Measurements from ENCODE around the gene URB1. TPM values are rescaled to one million over a fixed set of nuclear protein-coding genes. Genes with fewer than 3 reads are reported as not detected.
A peak's percentile ranks its signal among the peaks of the same experiment; 100 is the strongest.

The URB1 gene
- total RNA-seq, 4 donors from 2014 or later, result 23.3 to 37.4 (median 24.9) TPM

DNA sequence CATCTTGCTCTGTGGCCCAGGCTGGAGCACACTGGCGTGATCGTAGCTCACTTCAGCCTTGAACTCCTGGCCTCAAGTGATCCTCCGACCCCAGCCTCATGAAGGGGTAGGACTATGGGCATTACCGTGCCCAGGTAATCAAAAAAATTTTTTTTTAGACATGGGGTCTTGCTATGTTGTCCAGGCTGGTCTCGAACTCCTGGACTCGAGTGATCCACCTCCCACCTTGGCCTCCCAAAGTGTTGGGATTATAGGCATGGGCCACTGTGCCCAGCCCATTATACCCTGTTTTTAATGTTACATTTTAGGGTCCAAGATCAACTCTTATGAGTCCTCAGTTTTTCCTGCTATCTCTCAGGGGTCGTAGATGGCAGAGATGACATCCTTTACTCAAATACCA, 87.8 kb downstream of the URB1 start:
- intact Hi-C loops (cut with DNase I; ENCODE audit: low total_unique reads), result no loop called here

GRCh38 chr21:32303385-32303784, 89.4 kb downstream of the URB1 start:
- no peak overlapping the region for H3K4me3 ChIP-seq (ENCODE audit: low read depth, poor library complexity, severe bottlenecking)
- no peak for DNase-seq (ENCODE audit: low spot score in 2 of 2)
- TF ChIP-seq, protein P1, sequence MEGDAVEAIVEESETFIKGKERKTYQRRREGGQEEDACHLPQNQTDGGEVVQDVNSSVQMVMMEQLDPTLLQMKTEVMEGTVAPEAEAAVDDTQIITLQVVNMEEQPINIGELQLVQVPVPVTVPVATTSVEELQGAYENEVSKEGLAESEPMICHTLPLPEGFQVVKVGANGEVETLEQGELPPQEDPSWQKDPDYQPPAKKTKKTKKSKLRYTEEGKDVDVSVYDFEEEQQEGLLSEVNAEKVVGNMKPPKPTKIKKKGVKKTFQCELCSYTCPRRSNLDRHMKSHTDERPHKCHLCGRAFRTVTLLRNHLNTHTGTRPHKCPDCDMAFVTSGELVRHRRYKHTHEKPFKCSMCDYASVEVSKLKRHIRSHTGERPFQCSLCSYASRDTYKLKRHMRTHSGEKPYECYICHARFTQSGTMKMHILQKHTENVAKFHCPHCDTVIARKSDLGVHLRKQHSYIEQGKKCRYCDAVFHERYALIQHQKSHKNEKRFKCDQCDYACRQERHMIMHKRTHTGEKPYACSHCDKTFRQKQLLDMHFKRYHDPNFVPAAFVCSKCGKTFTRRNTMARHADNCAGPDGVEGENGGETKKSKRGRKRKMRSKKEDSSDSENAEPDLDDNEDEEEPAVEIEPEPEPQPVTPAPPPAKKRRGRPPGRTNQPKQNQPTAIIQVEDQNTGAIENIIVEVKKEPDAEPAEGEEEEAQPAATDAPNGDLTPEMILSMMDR (IDR thresholded peaks at IDR 0.05), result no peak
- TF ChIP-seq POLR2A (IDR thresholded peaks at IDR 0.05), result no peak
- WGBS, 2 donors, result 96 to 100% methylated on average over 1 of the region's 1 CpG
- intact Hi-C loops (cut with DNase I; ENCODE audit: low total_unique reads), result no loop called here

More for the DNA sequence above, 87.8 kb downstream of the URB1 start:
- no peak overlapping the region for H3K4me3 ChIP-seq (ENCODE audit: low read depth, poor library complexity, severe bottlenecking)
- WGBS, 2 donors, result 95 to 96% methylated on average over 7 of the region's 7 CpGs
- no peak for DNase-seq (ENCODE audit: low spot score in 2 of 2)
- TF ChIP-seq POLR2A (IDR thresholded peaks at IDR 0.05), result no peak
- TF ChIP-seq, protein P1 (IDR thresholded peaks at IDR 0.05), result no peak

DNA sequence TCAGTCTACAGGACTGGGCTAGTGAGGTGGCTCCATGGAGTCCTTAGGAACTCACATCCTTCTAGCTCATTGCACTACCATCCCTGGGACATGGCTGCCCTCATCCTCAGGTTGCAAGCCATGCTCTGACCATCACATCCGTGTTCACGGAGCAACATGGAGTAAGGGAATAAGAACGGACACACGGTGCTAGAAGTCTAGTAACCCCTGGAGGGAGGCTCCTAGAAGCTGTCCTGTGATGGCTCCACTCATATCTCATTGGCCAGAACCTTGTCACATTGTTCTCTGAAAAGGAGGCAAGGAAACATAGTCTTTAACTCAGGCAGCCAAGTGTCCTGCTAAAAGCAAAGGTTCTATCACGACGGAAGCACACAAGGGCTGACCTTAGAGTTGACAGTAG, 90.3 kb downstream of the URB1 start:
- intact Hi-C loops (cut with DNase I; ENCODE audit: low total_unique reads), result no loop called here
- peak in 1 of 2 donors; percentile 57 for DNase-seq (ENCODE audit: low spot score in 2 of 2)
- no peak for TF ChIP-seq POLR2A (IDR thresholded peaks at IDR 0.05)
- TF ChIP-seq, protein P1 (IDR thresholded peaks at IDR 0.05), result no peak
- H3K4me3 ChIP-seq (ENCODE audit: low read depth, poor library complexity, severe bottlenecking), result no peak overlapping the region
- WGBS, 2 donors, result 92 to 96% methylated on average over 6 of the region's 6 CpGs

GRCh38 chr21:32301596-32301995, 91.2 kb downstream of the URB1 start:
- DNase-seq (ENCODE audit: low spot score in 2 of 2), result no peak
- intact Hi-C loops (cut with DNase I; ENCODE audit: low total_unique reads), result no loop called here
- 95 to 96% methylated on average over 2 of the region's 2 CpGs for WGBS, 2 donors
- TF ChIP-seq, protein P1 (IDR thresholded peaks at IDR 0.05), result no peak
- no peak for TF ChIP-seq POLR2A (IDR thresholded peaks at IDR 0.05)
- no peak overlapping the region for H3K4me3 ChIP-seq (ENCODE audit: low read depth, poor library complexity, severe bottlenecking)

DNA sequence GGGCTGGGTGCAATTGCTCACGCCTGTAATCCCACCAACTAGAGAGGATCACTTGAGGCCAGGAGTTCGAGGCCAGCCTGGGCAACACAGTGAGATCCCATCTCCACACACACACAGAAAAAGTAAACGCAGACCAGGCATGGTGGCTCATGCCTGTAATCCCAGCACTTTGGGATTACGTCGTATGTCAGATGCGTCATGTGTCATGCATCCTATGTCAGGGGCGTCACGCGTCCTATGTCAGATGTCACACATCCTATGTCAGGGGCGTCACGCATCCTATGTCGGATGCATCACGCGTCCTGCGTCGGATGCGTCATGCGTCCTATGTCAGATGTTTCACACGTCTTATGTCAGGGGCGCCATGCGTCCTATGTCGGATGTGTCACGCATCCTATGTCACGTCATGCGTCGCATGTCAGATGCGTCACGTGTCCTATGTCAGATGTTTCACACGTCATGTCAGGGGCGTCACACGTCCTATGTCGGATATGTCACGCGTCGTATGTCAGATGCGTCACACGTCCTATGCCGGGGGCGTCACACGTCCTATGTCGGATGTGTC, 92.6 kb downstream of the URB1 start:
- intact Hi-C loops (cut with DNase I; ENCODE audit: low total_unique reads), result no loop called here
- H3K4me3 ChIP-seq (ENCODE audit: low read depth, poor library complexity, severe bottlenecking), result no peak overlapping the region
- 90 to 93% methylated on average over 41 of the region's 41 CpGs for WGBS, 2 donors
- peak in 1 of 2 donors; percentile 72 for DNase-seq (ENCODE audit: low spot score in 2 of 2)
- TF ChIP-seq, protein P1 (IDR thresholded peaks at IDR 0.05), result no peak
- TF ChIP-seq POLR2A (IDR thresholded peaks at IDR 0.05), result no peak

GRCh38 chr21:32299695-32300094, 93.1 kb downstream of the URB1 start:
- no peak overlapping the region for H3K4me3 ChIP-seq (ENCODE audit: low read depth, poor library complexity, severe bottlenecking)
- intact Hi-C loops (cut with DNase I; ENCODE audit: low total_unique reads), result no loop called here
- no peak for TF ChIP-seq POLR2A (IDR thresholded peaks at IDR 0.05)
- TF ChIP-seq, protein P1 (IDR thresholded peaks at IDR 0.05), result no peak
- 84 to 89% methylated on average over 6 of the region's 6 CpGs for WGBS, 2 donors
- no peak for DNase-seq (ENCODE audit: low spot score in 2 of 2)

All from lower leg skin (tissue), 4 donors.